Stimulated activated CD4-positive, alpha-beta T cell treated with anti-CD3 and anti-CD28 coated beads, Interleukin-4, amount 100 ng/mL, for 4 hours (primary cell): ENCODE results near the gene TUBB2A.
A peak's percentile ranks its signal among the peaks of the same experiment; 100 is the strongest.
"Not testable (repeated sequence)": the region's sequence is repeated elsewhere in the genome, so short reads cannot be mapped to it uniquely, and the experiment has no call there.

Experiments used
- DNase-seq, 2 experiments: peaks; one replicate each; pipeline ENCODE4 v3.0.0-alpha.2; 2020

TUBB2A gene

GRCh38 chr6:3178666-3179065, 21.3 kb upstream of the TUBB2A start:
- DNase-seq, result not testable (repeated sequence)

GRCh38 chr6:3176562-3177355, 19.4 kb upstream of the TUBB2A start:
- DNase-seq, result peak; percentile 27 to 52

GRCh38 chr6:3175715-3176402, 18.5 kb upstream of the TUBB2A start:
- DNase-seq, result no peak

GRCh38 chr6:3173636-3174089, 16.3 kb upstream of the TUBB2A start:
- not testable (repeated sequence) for DNase-seq

- DNase-seq, result not testable (repeated sequence)
Measured at GRCh38 chr6:3172789-3173188, 15.4 kb upstream of the TUBB2A start.

GRCh38 chr6:3171313-3172175, 14.2 kb upstream of the TUBB2A start:
- DNase-seq, result not testable (repeated sequence)

- not testable (repeated sequence) for DNase-seq
Measured at GRCh38 chr6:3170676-3171075, 13.3 kb upstream of the TUBB2A start.

GRCh38 chr6:3168046-3168445, 10.7 kb upstream of the TUBB2A start:
- DNase-seq, result not testable (repeated sequence)

- not testable (repeated sequence) for DNase-seq
Measured at GRCh38 chr6:3166535-3167225, 9.3 kb upstream of the TUBB2A start.

GRCh38 chr6:3165631-3166534, 8.5 kb upstream of the TUBB2A start:
- no peak for DNase-seq

GRCh38 chr6:3164388-3164787, 7.0 kb upstream of the TUBB2A start:
- DNase-seq, result no peak

- DNase-seq, result no peak
Measured at GRCh38 chr6:3163248-3163594, 5.9 kb upstream of the TUBB2A start.

- DNase-seq, result peak; percentile 52 to 53
Measured at GRCh38 chr6:3162565-3163247, 5.4 kb upstream of the TUBB2A start.

GRCh38 chr6:3162067-3162497, 4.7 kb upstream of the TUBB2A start:
- no peak for DNase-seq

- DNase-seq, result peak; percentile 47 to 82
Measured at GRCh38 chr6:3159805-3160781, 2.7 kb upstream of the TUBB2A start.

GRCh38 chr6:3156184-3157130, 887 bp downstream of the TUBB2A start:
- peak; percentile 10 to 19 for DNase-seq

- not testable (repeated sequence) for DNase-seq
Measured at GRCh38 chr6:3155416-3155815, 1.9 kb downstream of the TUBB2A start.

- no peak for DNase-seq
Measured at GRCh38 chr6:3152689-3153088, 4.7 kb downstream of the TUBB2A start.
